CD8-positive, alpha-beta memory T cell (primary cell): Measurements from ENCODE around the gene TTF1. TPM values are rescaled to one million over a fixed set of nuclear protein-coding genes. Genes with fewer than 3 reads are reported as not detected.

ENCODE experiments used
- CTCF ChIA-PET: fragments of 350-600 bp; sonication (Branson Sonifier 250); formaldehyde crosslinking; loops from one replicate; lab custom pipeline; 2021; ENCODE audit warnings: antibody characterized with exemption; lab: Charles Lee
- POLR2A ChIA-PET: fragments of 350-600 bp; sonication (Branson Sonifier 250); formaldehyde crosslinking; loops from one replicate; lab custom pipeline; 2021; ENCODE audit warnings: antibody characterized with exemption; lab: Charles Lee
- DNase-seq, 5 donors: peaks; one replicate each; pipeline versions ENCODE4 v3.0.0 to v3.0.0-alpha.2; 2020 to 2022; ENCODE audit warnings: mixed read lengths in 1 of 5
- H3K27ac ChIP-seq: one replicate; pipeline ENCODE4 v1.7.0; 2013; ENCODE audit warnings: low read depth, mild to moderate bottlenecking, low read length, moderate library complexity
- H3K27me3 ChIP-seq: 2 replicates; pipeline ENCODE4 v1.7.0; 2013; ENCODE audit warnings: low read length, mild to moderate bottlenecking; ENCODE audit not compliant: insufficient read depth, poor library complexity, severe bottlenecking
- H3K36me3 ChIP-seq: 2 replicates; pipeline ENCODE4 v1.7.0; 2013; ENCODE audit warnings: mild to moderate bottlenecking, low read length, moderate library complexity; ENCODE audit not compliant: insufficient read depth
- H3K4me1 ChIP-seq: 2 replicates; pipeline ENCODE4 v1.7.0; 2013; ENCODE audit warnings: mild to moderate bottlenecking, low read length, moderate library complexity; ENCODE audit not compliant: insufficient read depth
- H3K4me3 ChIP-seq: 2 replicates; pipeline ENCODE4 v1.7.0; 2013; ENCODE audit warnings: mild to moderate bottlenecking, low read length
- H3K9me3 ChIP-seq: 2 replicates; pipeline ENCODE4 v1.7.0; 2013; ENCODE audit warnings: mild to moderate bottlenecking, low read length
- H3K27ac Mint-ChIP-seq, 8 donors: one replicate each; pipeline ENCODE4 v1.8.0; 2020 to 2021; ENCODE audit warnings: mixed read lengths in 8 of 8, mild to moderate bottlenecking in 6 of 8, inconsistent platforms in 3 of 8, moderate library complexity in 3 of 8
- H3K27me3 Mint-ChIP-seq, 2 donors: one replicate each; pipeline ENCODE4 v1.8.0; 2020 to 2021; ENCODE audit warnings: mixed read lengths in 2 of 2, mild to moderate bottlenecking in 1 of 2, moderate library complexity in 1 of 2
- H3K36me3 Mint-ChIP-seq, 3 donors: one replicate each; pipeline ENCODE4 v1.8.0; 2020 to 2021; ENCODE audit warnings: mixed read lengths in 3 of 3, inconsistent platforms in 1 of 3, mild to moderate bottlenecking in 1 of 3
- H3K4me1 Mint-ChIP-seq, 3 donors: one replicate each; pipeline ENCODE4 v1.8.0; 2020 to 2021; ENCODE audit warnings: mixed read lengths in 3 of 3, inconsistent platforms in 1 of 3, mild to moderate bottlenecking in 1 of 3
- H3K4me3 Mint-ChIP-seq, 7 donors: one replicate each; pipeline ENCODE4 v1.8.0; 2020 to 2021; ENCODE audit warnings: mixed read lengths in 7 of 7, mild to moderate bottlenecking in 6 of 7, moderate library complexity in 4 of 7, inconsistent platforms in 2 of 7
- H3K9me3 Mint-ChIP-seq, 5 donors: one replicate each; pipeline ENCODE4 v1.8.0; 2020 to 2022; ENCODE audit warnings: mixed read lengths in 5 of 5, mild to moderate bottlenecking in 3 of 5, moderate library complexity in 2 of 5, inconsistent platforms in 1 of 5
- polyA plus RNA-seq: library from polyadenylated mRNA; unstranded; fragments of 300-500 nt; fragmentation: Illumina TruSeq; gene quantifications from one replicate; pipeline ENCODE4 v1.2.3, GENCODE V29; 2021
- total RNA-seq, 2 experiments: library from RNA; stranded (reverse); gene quantifications; one replicate each; pipeline ENCODE4 v1.2.3, GENCODE V29; 2021

The TTF1 gene
- total and polyA plus RNA-seq, 3 experiments from 2014 or later: 7.3 to 25.1 (median 23.9) TPM

DNA sequence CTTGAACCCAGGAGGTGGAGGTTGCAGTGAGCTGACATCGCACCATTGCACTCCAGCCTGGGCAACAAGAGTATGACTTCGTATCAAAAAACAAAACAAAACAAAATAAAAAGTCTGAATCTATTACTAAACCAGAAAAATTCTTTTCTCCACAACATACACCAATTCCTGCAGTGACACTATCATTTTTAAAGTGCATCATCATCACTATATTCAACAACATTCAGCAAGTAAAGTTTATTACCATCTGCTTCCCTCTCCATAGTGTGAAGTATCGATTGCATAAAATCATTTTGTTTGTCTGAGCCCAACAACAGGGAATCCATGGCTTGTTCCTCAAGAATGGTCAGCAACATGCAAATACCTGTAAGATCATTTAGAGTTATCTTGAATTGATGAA, 72.3 kb downstream of the TTF1 start:
- DNase-seq: no peak
- no peaks in the 10 kb centered on the region for H3K9me3 Mint-ChIP-seq
- H3K36me3 Mint-ChIP-seq: peaks cover 34 to 90% (median 48%) of the 10 kb centered on the region in 3 donors
- no peaks in the 10 kb centered on the region for H3K9me3 ChIP-seq
- no peak overlapping the region for H3K4me3 ChIP-seq
- ChIA-PET CTCF (no interaction called here), POLR2A (no interaction called here)
- H3K27me3 ChIP-seq: no peaks in the 10 kb centered on the region
- H3K27ac Mint-ChIP-seq: peak overlapping the region in 1 of 8 donors; percentile 60
- H3K4me1 Mint-ChIP-seq: peaks cover 11 to 27% (median 26%) of the 10 kb centered on the region in 3 donors
- no peak overlapping the region for H3K4me3 Mint-ChIP-seq
- H3K27me3 Mint-ChIP-seq: no peaks in the 10 kb centered on the region
- peaks cover 51% of the 10 kb centered on the region for H3K36me3 ChIP-seq
- H3K27ac ChIP-seq: no peak overlapping the region
- no peaks in the 10 kb centered on the region for H3K4me1 ChIP-seq

DNA sequence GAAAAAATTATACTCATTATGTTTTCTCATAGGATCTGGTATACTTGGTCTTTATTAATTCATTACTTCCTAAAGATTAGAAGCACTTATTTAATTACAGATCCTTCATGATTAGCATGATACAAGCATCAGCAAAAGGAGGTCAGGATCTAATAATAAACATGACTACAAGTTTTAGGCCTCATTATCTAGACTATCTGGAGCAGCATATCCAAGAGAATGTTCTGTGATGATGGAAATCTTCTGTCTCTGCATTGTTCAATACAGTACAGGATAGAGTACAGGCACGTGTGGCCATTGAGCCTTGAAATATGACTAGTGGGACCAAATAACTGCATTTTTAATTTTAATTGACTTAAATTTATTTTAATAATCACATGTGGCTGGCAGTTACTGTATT, 73.1 kb downstream of the TTF1 start:
- no peak overlapping the region for H3K27ac Mint-ChIP-seq
- CTCF ChIA-PET: no interaction called here
- no peaks in the 10 kb centered on the region for H3K27me3 Mint-ChIP-seq

DNA sequence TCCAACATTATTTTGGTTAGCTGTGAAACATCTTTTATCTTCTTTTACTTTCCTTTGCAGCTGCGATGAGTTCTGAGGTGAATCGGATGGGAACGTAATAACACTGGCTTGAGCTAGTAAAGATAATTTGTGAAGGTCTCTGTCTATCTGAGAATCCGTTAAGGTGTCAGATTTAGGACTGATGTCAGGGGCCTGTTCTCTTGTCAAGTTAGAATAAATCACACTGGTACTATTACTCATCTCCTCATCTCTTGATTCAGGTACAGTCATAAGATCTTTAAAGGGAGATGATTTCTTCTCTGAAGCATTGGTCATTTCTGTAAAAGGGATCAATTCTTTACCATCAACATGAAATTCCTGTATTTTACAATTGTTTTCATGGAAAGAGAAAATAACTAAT, 78.1 kb downstream of the TTF1 start:
- H3K4me3 Mint-ChIP-seq: no peak overlapping the region
- H3K9me3 ChIP-seq: no peaks in the 10 kb centered on the region
- H3K4me1 Mint-ChIP-seq: peaks cover 34 to 61% (median 59%) of the 10 kb centered on the region in 3 donors
- H3K4me3 ChIP-seq: no peak overlapping the region
- ChIA-PET CTCF (no interaction called here), POLR2A (no interaction called here)
- peaks cover 49% of the 10 kb centered on the region for H3K36me3 ChIP-seq
- DNase-seq: no peak
- no peaks in the 10 kb centered on the region for H3K27me3 Mint-ChIP-seq
- no peak overlapping the region for H3K27ac ChIP-seq
- no peaks in the 10 kb centered on the region for H3K27me3 ChIP-seq
- no peaks in the 10 kb centered on the region for H3K4me1 ChIP-seq
- no peaks in the 10 kb centered on the region for H3K9me3 Mint-ChIP-seq
- H3K36me3 Mint-ChIP-seq: peaks cover 44 to 84% (median 55%) of the 10 kb centered on the region in 3 donors
- peak overlapping the region in 3 of 8 donors; percentile 41 to 64 (median 58) for H3K27ac Mint-ChIP-seq

More for the DNA sequence above, 73.1 kb downstream of the TTF1 start:
- Histone ChIP-seq H3K4me1 (no peaks in the 10 kb centered on the region), H3K4me3 (no peak overlapping the region), H3K27ac (no peak overlapping the region), H3K9me3 (no peaks in the 10 kb centered on the region), H3K27me3 (no peaks in the 10 kb centered on the region), H3K36me3 (peaks cover 59% of the 10 kb centered on the region)
- Mint-ChIP-seq H3K9me3 (no peaks in the 10 kb centered on the region), H3K4me1 (peaks cover 13 to 35% (median 31%) of the 10 kb centered on the region in 3 donors), H3K36me3 (peaks cover 43 to 94% (median 54%) of the 10 kb centered on the region in 3 donors), H3K4me3 (no peak overlapping the region)
- POLR2A ChIA-PET: no interaction called here
- no peak for DNase-seq

DNA sequence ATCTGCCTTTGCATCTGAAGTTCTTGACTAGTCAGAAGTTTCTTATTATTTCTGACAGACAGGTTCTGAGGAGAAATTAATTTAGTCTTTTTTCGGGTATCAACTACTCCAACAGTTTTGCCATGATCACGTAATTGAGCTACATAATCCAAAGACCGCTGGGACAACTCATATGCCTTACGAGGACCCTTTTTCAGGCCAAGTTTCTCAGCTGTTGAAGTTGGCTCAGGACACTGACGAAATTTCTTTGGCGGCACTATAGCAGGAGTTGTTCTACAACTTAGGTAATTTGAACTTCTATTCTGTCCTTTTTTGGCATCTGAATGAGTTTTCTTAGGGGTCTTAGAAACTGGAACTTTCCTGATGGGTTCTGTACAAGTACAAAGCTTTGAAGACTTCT, 79.1 kb downstream of the TTF1 start:
- H3K27me3 Mint-ChIP-seq: no peaks in the 10 kb centered on the region
- ChIA-PET CTCF (no interaction called here), POLR2A (interaction anchor here (0.7 kb wide), 1 partner anchor 33 kb away, joined by 3 read pairs; no protein-coding TSS in a partner anchor)
- H3K4me1 Mint-ChIP-seq: peaks cover 40 to 72% (median 69%) of the 10 kb centered on the region in 3 donors
- no peak overlapping the region for H3K4me3 Mint-ChIP-seq
- Histone ChIP-seq H3K36me3 (peaks cover 44% of the 10 kb centered on the region), H3K27me3 (no peaks in the 10 kb centered on the region), H3K27ac (no peak overlapping the region), H3K9me3 (no peaks in the 10 kb centered on the region), H3K4me3 (no peak overlapping the region), H3K4me1 (no peaks in the 10 kb centered on the region)
- H3K36me3 Mint-ChIP-seq: peaks cover 41 to 86% (median 60%) of the 10 kb centered on the region in 3 donors
- no peaks in the 10 kb centered on the region for H3K9me3 Mint-ChIP-seq
- H3K27ac Mint-ChIP-seq: peak overlapping the region in 4 of 8 donors; percentile 11 to 57 (median 17)
- no peak for DNase-seq

Other genes starting within 250 kb of the TTF1 start
- gene NTNG2, start 244.8 kb downstream of the TTF1 start, total RNA-seq: 1 to 10 TPM; 1.3 to 2.0 TPM
- gene NTNG2, start 244.8 kb downstream of the TTF1 start, polyA plus RNA-seq: 3.6 TPM
- 10 to 100 TPM; 37.3 to 39.3 TPM for gene SETX, start 51.9 kb downstream of the TTF1 start, total RNA-seq
- gene SETX, start 51.9 kb downstream of the TTF1 start, polyA plus RNA-seq: 32.4 TPM
- not detected for gene CFAP77, start 3.4 kb upstream of the TTF1 start, total RNA-seq
- not detected for gene CFAP77, start 3.4 kb upstream of the TTF1 start, polyA plus RNA-seq
- not detected for gene BARHL1, start 175.8 kb upstream of the TTF1 start, total RNA-seq
- not detected for gene BARHL1, start 175.8 kb upstream of the TTF1 start, polyA plus RNA-seq